HG02981 (cell line): ENCODE results near the gene AGPAT1.

Experiments used
- ATAC-seq: cut with Tn5 transposase; IDR thresholded peaks from one replicate; pipeline ENCODE4 v1.9.1; 2021; ENCODE audit warnings: mild to moderate bottlenecking, moderate library complexity; ENCODE audit not compliant: unreplicated experiment

The AGPAT1 gene

GRCh38 chr6:32127409-32127716, 48.5 kb downstream of the AGPAT1 start:
- ATAC-seq, result no peak

- ATAC-seq, result no peak
These were observed 49.0 kb downstream of the AGPAT1 start for GRCh38 chr6:32126880-32127279.

GRCh38 chr6:32123681-32124080, 52.2 kb downstream of the AGPAT1 start:
- no peak for ATAC-seq

GRCh38 chr6:32120573-32121059, 55.3 kb downstream of the AGPAT1 start:
- ATAC-seq, result no peak

- ATAC-seq, result no peak
These were observed 56.9 kb downstream of the AGPAT1 start for GRCh38 chr6:32118782-32119628.
